K562 (cell line): Measurements from ENCODE around the gene ZC3H12C. TPM values are rescaled to one million over a fixed set of nuclear protein-coding genes. Genes with fewer than 3 reads are reported as not detected.

ENCODE experiments used
- BRF1 ChIP-seq: IDR thresholded peaks from 3 replicates; pipeline ENCODE4 v1.6.1; 2011; ENCODE audit warnings: borderline replicate concordance, mild to moderate bottlenecking; ENCODE audit not compliant: insufficient read length; ENCODE audit errors: extremely low read depth
- CTCF ChIP-seq, 3 experiments: IDR thresholded peaks in 2 of 3; conservative IDR thresholded peaks in 1 of 3; 2 replicates each; pipeline ENCODE4 v1.5.1; 2011 to 2012; ENCODE audit warnings: low read length in 3 of 3, mild to moderate bottlenecking in 3 of 3, control low read depth in 2 of 3, improper control_type of control experiment in 1 of 3, inconsistent platforms in 1 of 3, low read depth in 1 of 3, mixed read lengths in 1 of 3, moderate library complexity in 1 of 3; ENCODE audit not compliant: insufficient read depth in 2 of 3
- ERF ChIP-seq: fragments of 450-650 bp; formaldehyde crosslinking; IDR thresholded peaks from 2 replicates; pipeline ENCODE4 v1.4.0; 2020; ENCODE audit warnings: mild to moderate bottlenecking, mixed read lengths
- GABPA ChIP-seq: fragments of 200-800 bp; sonication (Bioruptor generic); conservative IDR thresholded peaks from 2 replicates; pipeline ENCODE4 v1.6.1; 2016; ENCODE audit warnings: low read depth, missing genetic modification characterization, missing compliant biosample characterization
- HBP1 ChIP-seq: fragments of 450-650 bp; formaldehyde crosslinking; IDR thresholded peaks from 2 replicates; pipeline ENCODE4 v1.4.0; 2022; ENCODE audit warnings: missing genetic modification characterization
- HINFP ChIP-seq: fragments of 450-650 bp; conservative IDR thresholded peaks from 2 replicates; pipeline ENCODE4 v1.6.1; 2016; ENCODE audit warnings: missing genetic modification characterization, low read depth, mild to moderate bottlenecking, control low read depth, missing compliant biosample characterization
- HMGN3 ChIP-seq: IDR thresholded peaks from 2 replicates; pipeline ENCODE4 v1.6.1; 2011; ENCODE audit warnings: borderline replicate concordance, low read depth, mild to moderate bottlenecking, mixed read lengths, low read length; ENCODE audit not compliant: insufficient read length; ENCODE audit errors: extremely low read depth
- RB1 ChIP-seq: fragments of 450-650 bp; IDR thresholded peaks from 2 replicates; pipeline ENCODE4 v1.6.1; 2017; ENCODE audit warnings: low read depth, mild to moderate bottlenecking
- TAF1 ChIP-seq: IDR thresholded peaks from 2 replicates; pipeline ENCODE4 v1.6.1; 2011; ENCODE audit warnings: mild to moderate bottlenecking, low read length, moderate library complexity; ENCODE audit not compliant: insufficient read depth, control insufficient read depth, severe bottlenecking; ENCODE audit errors: extremely low read depth
- ZNF609 ChIP-seq: sonication (generic); formaldehyde crosslinking; IDR thresholded peaks from 2 replicates; pipeline ENCODE4 v1.8.1; 2023; ENCODE audit warnings: missing genetic modification reagents, mild to moderate bottlenecking, borderline replicate concordance
- polyA plus RNA-seq, 8 experiments: library from polyadenylated mRNA; depleted of rRNA in 4 of 8; stranded (reverse) in 5 of 8; unstranded in 3 of 8; fragments of >200 nt; fragmentation: Nextera tagmentation in 2 of 8; fragmentation: Illumina TruSeq in 1 of 8; extraction: Ambion mirVana in 2 of 8; extraction: Trizol in 1 of 8; gene quantifications; 2 replicates each; pipeline versions ENCODE4 v1.2.1 to v1.2.3, GENCODE V29; 2011 to 2014; ENCODE audit warnings: inconsistent platforms in 1 of 8, missing spikeins in 1 of 8
- total RNA-seq, 7 experiments: library from RNA; depleted of rRNA in 6 of 7; stranded (reverse); fragments of >200 nt in 6 of 7; fragmentation: Illumina TruSeq in 2 of 7; extraction: Trizol in 2 of 7; gene quantifications; 2 replicates each; pipeline versions ENCODE4 v1.2.1 to v1.2.3, GENCODE V29; 2011 to 2021; ENCODE audit warnings: low replicate concordance in 1 of 7

Gene ZC3H12C
- total and polyA plus RNA-seq, 9 of the 15 experiments (the other 6 are each of a cell fraction or from before 2014, with no cell fraction given) = 0.56 to 5.9 (median 3.3) TPM

GRCh38 chr11:110092515-110093406 is at the start of gene ZC3H12C (continued):
- TF ChIP-seq HINFP (tag) = no peak
- TF ChIP-seq ZNF609 (CRISPR knock-in tag) = no peak
- TF ChIP-seq HMGN3 = peak; percentile 4
- TF ChIP-seq ERF (CRISPR knock-in tag) = no peak
- TF ChIP-seq CTCF (IDR thresholded peaks at IDR 0.05 in 2 of 3, conservative IDR thresholded peaks at IDR 0.05 in 1 of 3; ENCODE audit: insufficient read depth in 2 of 3, low read depth in 1 of 3, low read length in 3 of 3) = peak; percentile 36 to 97 (median 72); a peak in 5 of 6 replicates
- peak; percentile 60 for TF ChIP-seq TAF1
- peak; percentile 43; the same call in 1 of the 2 replicates for TF ChIP-seq GABPA (tag)
- TF ChIP-seq HBP1 (CRISPR knock-in tag) = 0 out of 2 replicates have a peak, but pooled peaks have one; percentile 23
- 0 out of 2 replicates have a peak, but pooled peaks have one; percentile 70 for TF ChIP-seq RB1
- no peak for TF ChIP-seq BRF1
